Inflammatory macrophage treated with lipopolysaccharide for 1 hour (primary cell): ENCODE results near the gene MMRN2.
"Not testable (repeated sequence)": the region's sequence is repeated elsewhere in the genome, so short reads cannot be mapped to it uniquely, and the experiment has no call there.

Experiments
- DNase-seq, 2 donors: peaks; one replicate each; pipeline ENCODE4 v3.0.0-alpha.2; 2020 to 2022

MMRN2 gene

GRCh38 chr10:86941426-86941825 lies 16.0 kb downstream of the MMRN2 start:
- DNase-seq: no peak

DNA sequence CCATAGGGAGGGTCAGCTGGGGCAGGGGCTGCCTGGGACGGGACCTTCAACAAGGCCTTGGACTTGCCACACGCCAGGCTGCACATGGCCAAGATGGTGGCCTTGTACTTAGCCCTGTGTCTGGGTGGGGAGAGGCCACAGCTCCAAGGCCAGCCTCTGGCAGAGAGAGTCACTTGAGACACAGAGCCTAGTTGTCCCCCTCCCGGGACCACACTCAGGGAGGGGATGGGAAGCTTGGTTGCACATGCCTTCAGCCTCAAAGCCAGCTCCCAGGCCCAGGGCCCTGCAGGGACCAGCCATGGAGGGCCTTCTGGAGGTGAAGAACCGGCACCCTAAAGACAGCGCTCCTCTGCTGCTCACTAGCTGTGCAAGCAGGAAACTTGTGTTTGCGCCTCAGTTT lies 16.7 kb downstream of the MMRN2 start:
- no peak for DNase-seq

- not testable (repeated sequence) for DNase-seq
Observed at GRCh38 chr10:86940076-86940475, 17.3 kb downstream of the MMRN2 start.

GRCh38 chr10:86938260-86938659 lies 19.2 kb downstream of the MMRN2 start:
- no peak for DNase-seq

GRCh38 chr10:86937502-86938154 lies 19.8 kb downstream of the MMRN2 start:
- DNase-seq: no peak

DNA sequence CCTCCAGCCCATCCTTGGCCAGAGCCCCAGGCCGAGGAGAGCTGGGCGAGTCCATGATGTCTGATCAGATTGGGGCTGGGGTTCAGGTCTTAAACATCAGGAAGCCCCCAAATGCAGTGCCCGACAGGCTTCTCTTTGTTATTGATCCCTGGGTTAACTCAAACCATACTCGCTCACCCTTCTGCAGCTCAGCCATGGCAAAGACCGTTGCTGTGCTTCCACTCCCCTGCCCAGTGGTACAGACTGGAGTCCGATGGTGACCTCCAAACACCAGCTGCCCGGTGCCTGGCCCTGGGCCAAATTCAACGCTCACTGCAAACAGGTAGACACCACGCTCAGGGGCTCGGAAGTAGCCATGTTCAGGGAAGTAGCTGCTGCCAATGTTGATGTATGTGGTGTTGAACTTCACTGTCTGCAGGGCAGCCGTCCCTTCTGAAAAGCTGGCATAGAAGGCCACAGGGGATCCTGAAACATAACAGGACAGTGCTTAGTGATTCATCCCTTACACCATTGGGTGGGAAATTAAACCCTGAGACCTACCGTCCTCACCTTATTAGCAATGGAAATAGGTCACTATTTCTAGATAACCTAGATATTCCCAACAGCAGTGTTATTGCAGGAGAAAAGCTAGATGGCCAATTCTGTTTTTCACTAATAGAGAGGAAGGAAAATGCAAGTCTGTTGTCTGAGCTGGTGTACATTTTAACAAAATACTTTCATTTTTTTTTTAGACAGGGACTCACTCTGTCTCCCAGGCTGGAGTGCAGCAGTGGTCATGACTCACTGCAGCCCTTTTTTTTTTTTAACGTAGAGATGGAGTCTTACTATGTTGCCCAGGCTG lies 20.5 kb downstream of the MMRN2 start:
- DNase-seq: no peak

DNA sequence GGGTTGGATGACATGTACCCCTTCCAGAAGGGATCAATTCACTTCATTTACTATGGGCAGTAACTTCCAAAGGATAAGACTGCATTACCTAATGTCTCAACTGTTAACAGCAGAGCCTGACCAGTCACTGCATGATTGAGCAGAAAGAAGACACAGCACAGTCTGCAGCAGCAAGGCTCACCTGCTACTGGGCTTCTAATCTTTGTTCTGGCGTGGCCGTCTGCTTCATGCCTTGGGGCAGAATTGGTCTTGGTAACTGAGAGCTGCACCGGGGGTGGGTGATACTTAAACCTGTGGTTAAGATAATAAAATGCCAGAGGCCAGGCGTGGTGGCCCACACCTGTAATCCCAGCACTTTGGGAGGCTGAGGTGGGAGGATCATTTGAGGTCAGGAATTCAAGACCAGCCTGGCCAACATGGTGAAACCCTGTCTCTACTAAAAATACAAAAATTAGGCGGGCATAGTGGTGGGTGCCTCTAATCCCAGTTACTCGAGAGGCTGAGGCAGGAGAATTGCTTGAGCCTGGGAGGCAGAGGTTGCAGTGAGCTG lies 23.2 kb downstream of the MMRN2 start:
- not testable (repeated sequence) for DNase-seq

- DNase-seq: no peak
Observed at GRCh38 chr10:86932674-86933073, 24.7 kb downstream of the MMRN2 start.

GRCh38 chr10:86931872-86932271 lies 25.5 kb downstream of the MMRN2 start:
- peak in 1 of 2 donors; percentile 20 for DNase-seq

DNA sequence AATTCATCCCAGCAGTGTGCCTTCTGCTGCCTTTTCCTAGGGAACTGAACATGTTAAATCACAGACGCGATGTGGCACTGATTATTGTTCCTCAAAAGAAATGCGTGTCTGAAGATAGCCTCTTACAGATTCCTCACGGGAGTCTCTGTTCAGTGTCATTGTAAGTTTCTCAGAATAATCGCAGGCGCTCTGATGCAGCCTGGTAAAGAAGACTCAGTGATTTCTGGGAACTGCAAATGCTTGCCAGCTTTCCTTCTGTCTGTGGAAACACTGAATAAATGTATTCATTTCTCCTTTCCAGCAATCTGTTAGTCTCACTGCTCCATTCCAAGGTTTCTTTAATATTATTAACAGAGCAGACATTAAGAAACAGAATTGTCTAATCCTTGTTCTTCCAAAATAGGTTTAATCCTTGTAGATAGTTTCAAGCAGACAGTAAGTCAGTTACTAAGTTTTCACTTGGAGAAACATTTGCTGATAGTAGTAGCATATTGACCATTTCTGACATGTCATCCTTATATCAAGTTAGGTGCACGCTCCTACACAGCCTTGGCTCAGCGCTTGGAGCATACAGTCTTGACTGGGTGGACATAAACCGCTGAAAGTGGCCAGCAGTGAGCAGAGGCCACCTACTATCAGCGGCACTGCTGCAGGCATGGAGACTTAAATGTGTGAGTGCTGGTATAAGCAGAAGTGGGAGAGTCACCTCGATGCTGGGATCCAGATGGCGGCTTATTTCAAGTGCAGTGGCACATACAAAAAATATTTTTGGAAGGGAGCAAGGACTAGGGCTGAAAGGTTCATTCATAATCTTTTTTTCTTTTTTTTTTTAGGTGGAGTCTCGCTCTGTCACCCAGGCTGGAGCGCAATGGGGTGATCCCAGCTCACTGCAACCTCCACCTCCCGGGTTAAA lies 27.7 kb downstream of the MMRN2 start:
- no peak for DNase-seq

- DNase-seq: no peak
Observed at GRCh38 chr10:86922553-86922961, 34.9 kb downstream of the MMRN2 start.

GRCh38 chr10:86918022-86918471 lies 39.4 kb downstream of the MMRN2 start:
- DNase-seq: no peak

GRCh38 chr10:86914734-86915133 lies 42.7 kb downstream of the MMRN2 start:
- no peak for DNase-seq

DNA sequence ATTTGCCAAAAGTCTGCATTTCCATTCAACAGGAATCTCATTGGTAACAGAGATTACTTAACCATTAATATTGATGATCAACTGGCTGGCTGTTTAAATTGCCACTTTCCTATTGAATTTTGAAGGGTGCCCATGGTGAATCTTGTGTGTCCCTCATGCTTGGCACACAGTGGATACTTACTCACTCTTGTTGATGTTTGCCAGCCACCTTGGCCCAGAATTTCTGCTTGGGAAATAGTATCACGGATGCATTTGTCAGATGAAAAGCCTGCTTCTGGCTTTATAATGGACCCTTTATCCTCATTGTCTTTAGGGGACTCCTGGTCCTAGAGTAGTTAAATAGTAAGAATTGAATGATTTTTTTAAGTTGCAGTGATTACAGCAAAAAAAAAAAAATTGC lies 52.0 kb downstream of the MMRN2 start:
- DNase-seq: no peak

GRCh38 chr10:86904600-86904999 lies 52.8 kb downstream of the MMRN2 start:
- no peak for DNase-seq

- no peak for DNase-seq
Observed at GRCh38 chr10:86900955-86901354, 56.5 kb downstream of the MMRN2 start.

- DNase-seq: peak; percentile 22 to 77
Observed at GRCh38 chr10:86899670-86900276, 57.6 kb downstream of the MMRN2 start.

DNA sequence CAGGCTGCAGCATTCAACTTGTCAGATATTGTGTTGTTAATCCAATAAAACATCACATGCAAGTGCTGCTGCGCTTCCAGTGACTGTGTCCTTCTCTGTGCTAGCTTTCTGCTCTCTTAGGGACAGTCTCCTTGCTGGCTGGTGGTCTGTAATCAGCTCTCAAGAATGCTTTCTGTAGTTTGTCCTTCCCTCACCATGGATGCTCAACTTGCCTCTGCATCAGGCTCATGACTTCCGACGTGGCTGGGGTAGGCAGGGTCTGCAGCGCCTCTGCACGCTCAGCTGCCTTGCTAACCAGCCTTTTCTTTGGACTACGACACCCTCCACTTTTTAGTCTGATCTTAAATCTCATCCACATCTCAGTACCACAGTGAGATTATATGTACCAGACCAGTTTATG lies 58.3 kb downstream of the MMRN2 start:
- no peak for DNase-seq

- no peak for DNase-seq
Observed at GRCh38 chr10:86898511-86898910, 58.9 kb downstream of the MMRN2 start.

DNA sequence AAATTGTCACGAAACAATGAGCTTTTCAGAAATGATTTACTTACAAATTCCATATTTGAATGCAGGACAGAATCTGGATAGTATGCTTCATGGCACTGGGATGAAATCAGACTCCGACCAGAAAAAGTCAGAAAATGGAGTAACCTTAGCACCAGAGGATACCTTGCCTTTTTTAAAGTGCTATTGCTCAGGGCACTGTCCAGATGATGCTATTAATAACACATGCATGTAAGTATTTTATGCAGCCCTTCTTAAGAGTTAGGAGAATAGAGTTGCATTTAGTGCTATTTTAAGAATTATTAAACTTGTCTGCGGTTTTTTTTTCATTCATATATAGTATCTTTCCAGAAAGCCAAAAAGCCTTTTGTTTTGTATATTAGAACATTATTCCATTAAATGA lies 67.4 kb downstream of the MMRN2 start:
- DNase-seq: no peak

DNA sequence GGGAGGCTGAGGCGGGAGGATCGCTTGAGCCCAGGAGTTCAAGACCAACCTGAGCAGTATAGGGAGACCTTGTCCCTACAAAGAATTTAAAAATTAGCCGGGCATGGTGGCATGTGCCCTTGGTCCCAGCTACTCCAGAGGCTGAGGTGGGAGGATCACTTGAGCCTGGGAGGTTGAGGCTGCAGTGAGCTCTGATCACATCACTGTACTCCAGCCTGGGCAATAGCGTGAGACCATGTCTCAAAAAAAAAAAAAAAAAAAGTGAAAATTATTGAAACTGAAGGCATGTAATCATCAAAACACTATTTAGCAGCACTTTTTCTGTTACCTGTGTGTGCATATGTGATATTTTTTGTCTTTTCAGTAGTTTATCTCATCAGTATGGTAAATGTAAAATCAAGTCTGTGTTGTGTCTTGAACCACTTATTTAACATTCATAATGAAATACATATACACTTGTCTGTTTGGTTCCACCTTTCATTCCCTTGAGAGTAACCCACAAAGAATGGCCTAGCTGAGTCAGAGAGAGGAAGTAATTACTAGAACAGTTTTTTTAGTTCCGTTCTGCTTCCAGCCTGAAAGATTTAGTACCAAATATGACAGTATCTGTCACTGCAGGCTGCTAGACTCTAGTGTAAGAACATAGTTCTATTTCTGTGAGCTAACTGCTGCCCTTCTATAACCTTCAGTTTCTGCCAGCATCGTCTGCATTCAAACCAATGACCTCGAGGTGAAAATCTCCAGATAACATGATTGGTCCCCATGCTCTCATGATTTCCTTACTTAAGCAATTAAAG lies 68.6 kb downstream of the MMRN2 start:
- peak; percentile 53 to 54 for DNase-seq
